T-helper 1 cell treated with Interleukin-12 subunit alpha and Interleukin-12 subunit beta and Interleukin-4 antibody, amounts not matched to agents 30 ng/mL and 1 ng/mL, for 36 hours (primary cell): Measurements from ENCODE around the gene DGLUCY. TPM values are rescaled to one million over a fixed set of nuclear protein-coding genes. Genes with fewer than 3 reads are reported as not detected.

Experiments
- intact Hi-C: fragments of 100-400 bp; cut with micrococcal nuclease; formaldehyde crosslinking; loops from one replicate; pipeline ENCODE4 v1.15.1; 2024
- total RNA-seq: library from RNA; stranded (reverse); gene quantifications from 2 replicates; pipeline ENCODE4 v1.2.3, GENCODE V29; 2022

The DGLUCY gene
- total RNA-seq, 1 donor from 2014 or later: 93.0 TPM

DNA sequence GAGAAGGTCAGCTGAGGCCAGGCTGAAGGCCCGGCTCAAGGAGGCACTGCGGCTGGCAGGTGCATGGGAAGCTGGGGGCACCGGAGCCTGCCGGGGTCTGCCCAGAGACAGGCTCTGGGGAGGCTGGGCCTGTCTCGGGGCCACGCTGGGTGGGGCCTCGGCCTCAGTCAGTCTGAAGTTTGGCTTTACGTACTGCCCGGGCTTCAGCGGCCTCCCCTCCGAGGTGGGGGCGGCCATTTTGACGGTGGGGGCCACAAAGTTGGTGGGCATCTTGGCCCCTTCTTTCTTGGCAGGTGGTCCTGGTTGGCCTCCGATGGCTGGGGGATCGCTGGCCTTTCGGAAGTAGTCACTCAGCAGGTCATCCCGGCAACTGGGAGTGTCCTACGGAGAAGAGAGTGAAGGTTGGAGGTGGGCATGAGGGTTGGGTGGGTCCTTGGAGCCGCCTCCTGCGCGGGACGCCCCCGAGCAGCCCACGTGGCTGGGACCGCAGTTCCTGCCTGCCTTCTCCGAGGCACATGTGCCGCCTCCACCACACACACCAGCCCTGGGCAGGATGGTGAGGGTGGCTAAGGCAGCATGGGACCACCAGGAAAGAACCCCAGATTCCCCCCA, 159.5 kb downstream of the DGLUCY start:
- intact Hi-C loops: no loop called here

DNA sequence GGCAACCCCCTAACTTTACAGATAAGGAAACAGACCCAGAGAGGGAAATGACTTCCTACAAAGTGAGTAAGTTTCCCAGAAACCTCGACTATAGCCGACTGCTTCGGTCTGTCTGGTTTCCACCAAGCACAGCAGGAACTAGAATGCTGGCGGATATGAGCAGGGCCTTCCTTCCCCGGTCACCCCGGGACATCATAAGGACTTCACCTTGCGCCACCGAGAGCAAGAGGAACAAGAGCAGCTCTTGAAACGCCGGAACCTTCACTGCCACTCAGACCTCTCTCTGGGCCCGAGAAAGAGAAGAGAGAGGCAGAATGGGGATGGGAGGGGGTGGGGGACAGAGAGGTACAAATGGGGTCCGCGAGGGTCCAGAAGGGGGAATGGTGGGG, 160.0 kb downstream of the DGLUCY start:
- intact Hi-C loops: no loop called here

DNA sequence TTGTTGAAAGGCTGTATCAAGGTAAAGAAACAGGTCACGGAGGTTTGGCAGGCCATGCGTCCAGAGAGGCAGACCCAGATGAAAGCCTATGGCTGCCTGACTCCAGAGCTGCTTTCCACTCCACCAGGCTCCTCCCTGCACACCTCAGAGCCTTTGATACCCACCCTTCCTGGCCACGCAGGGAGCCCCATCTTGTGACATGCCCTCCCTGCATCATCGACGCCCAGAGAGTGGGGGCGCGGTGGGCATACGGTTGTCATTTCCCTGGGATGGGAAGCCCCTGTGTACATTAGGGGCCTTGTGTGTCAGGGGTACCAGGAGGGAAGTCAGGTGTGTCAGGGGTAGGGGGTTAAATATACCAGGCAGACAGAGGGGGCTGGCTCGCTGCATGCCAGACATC, 160.9 kb downstream of the DGLUCY start:
- intact Hi-C loops: loop anchor here (1.0 kb wide), 1 partner anchor 7 kb away; no protein-coding TSS in a partner anchor

Other genes starting within 250 kb of the DGLUCY start
- gene RPS6KA5, start 53.4 kb upstream of the DGLUCY start, total RNA-seq: 47.2 and 49.6 TPM in 2 replicates
- 43.8 and 45.5 TPM in 2 replicates for gene GPR68, start 130.6 kb downstream of the DGLUCY start, total RNA-seq